ENCODE data around the gene RNASEH2A. TPM values are rescaled to one million over a fixed set of nuclear protein-coding genes. Genes with fewer than 3 reads are reported as not detected.
A peak's percentile ranks its signal among the peaks of the same experiment; 100 is the strongest.
"Not testable (repeated sequence)": the region's sequence is repeated elsewhere in the genome, so short reads cannot be mapped to it uniquely, and the experiment has no call there.

The RNASEH2A gene
- total and polyA plus RNA-seq, 12 donors, result 1.8 to 11.5 (median 5.0) TPM

DNA sequence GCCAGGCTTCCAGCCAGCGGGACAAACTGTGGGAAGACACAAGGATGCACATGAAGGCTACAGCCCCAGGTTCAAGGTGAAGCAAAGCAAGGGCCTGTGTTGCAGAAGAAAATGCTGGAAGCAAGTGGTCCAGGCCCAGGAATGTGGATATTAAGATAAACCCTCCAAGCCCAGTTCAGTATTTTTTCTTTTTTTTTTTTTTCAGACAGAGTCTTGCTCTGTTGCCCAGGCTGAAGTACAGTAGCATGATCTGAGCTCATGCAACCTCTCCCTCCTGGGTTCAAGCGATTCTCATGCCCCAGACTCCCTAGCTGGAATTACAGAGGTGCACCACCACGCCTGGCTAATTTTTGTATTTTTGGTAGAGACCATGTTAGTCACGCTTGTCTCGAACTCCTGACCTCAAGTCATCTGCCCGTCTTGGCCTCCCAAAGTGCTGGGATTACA is 9.2 kb upstream of the RNASEH2A start:
- H3K27ac ChIP-seq, result peak overlapping the region in 2 of 5 donors; percentile 9 to 75
- peaks cover 5 to 33% of the 10 kb centered on the region in 2 donors for H3K4me1 ChIP-seq (replicated peaks in 1 of 2)
- H3K27me3 ChIP-seq, result no peaks in the 10 kb centered on the region
- H3K36me3 ChIP-seq (replicated peaks in 1 of 2), result peaks cover 0 to 30% of the 10 kb centered on the region in 2 donors
- TF ChIP-seq, protein P1, sequence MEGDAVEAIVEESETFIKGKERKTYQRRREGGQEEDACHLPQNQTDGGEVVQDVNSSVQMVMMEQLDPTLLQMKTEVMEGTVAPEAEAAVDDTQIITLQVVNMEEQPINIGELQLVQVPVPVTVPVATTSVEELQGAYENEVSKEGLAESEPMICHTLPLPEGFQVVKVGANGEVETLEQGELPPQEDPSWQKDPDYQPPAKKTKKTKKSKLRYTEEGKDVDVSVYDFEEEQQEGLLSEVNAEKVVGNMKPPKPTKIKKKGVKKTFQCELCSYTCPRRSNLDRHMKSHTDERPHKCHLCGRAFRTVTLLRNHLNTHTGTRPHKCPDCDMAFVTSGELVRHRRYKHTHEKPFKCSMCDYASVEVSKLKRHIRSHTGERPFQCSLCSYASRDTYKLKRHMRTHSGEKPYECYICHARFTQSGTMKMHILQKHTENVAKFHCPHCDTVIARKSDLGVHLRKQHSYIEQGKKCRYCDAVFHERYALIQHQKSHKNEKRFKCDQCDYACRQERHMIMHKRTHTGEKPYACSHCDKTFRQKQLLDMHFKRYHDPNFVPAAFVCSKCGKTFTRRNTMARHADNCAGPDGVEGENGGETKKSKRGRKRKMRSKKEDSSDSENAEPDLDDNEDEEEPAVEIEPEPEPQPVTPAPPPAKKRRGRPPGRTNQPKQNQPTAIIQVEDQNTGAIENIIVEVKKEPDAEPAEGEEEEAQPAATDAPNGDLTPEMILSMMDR (IDR thresholded peaks at IDR 0.05), result no peak
- no peak for TF ChIP-seq POLR2A (IDR thresholded peaks at IDR 0.05)
- H3K9me3 ChIP-seq (replicated peaks in 1 of 3), result no peaks in the 10 kb centered on the region
- H3K4me3 ChIP-seq, result no peak overlapping the region
- intact Hi-C loops (cut with DNase I), result loop anchor here (2.0 to 5.0 kb wide), 2 partner anchors 20 to 35 kb away; no protein-coding TSS in a partner anchor
- DNase-seq, result peak in 2 of 7 donors; percentile 31 to 54
- WGBS, 4 donors, result 79 to 85% (median 83%) methylated on average over 6 of the region's 6 CpGs

DNA sequence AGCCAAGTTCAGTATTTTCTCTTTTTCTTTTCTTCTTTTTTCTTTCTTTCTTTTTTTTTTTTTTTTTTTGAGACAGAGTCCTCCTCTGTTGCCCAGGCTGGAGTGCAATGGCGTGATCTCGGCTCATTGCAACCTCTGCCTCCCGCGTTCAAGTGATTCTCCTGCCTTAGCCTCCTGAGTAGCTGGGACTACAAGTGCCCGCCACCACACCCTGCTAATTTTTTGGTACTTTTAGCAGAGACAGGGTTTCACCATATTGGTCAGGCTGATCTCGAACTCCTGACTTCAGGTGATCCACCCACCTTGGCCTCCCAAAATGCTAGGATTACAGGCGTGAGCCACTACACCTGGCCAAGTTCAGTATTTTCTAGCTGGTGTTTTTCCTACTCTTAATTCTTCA is 8.8 kb upstream of the RNASEH2A start:
- H3K27ac ChIP-seq; H3K27me3 ChIP-seq; H3K4me3 ChIP-seq; H3K9me3 ChIP-seq (replicated peaks in 1 of 3): not testable (repeated sequence)
- 95 to 96% (median 95%) methylated on average over 7 of the region's 7 CpGs for WGBS, 4 donors
- intact Hi-C loops (cut with DNase I), result loop anchor here (2.0 to 5.0 kb wide), 2 partner anchors 21 to 35 kb away; no protein-coding TSS in a partner anchor
- DNase-seq, result peak in 1 of 7 donors; percentile 25
- peak in 1 of 2 donors; percentile 3 for TF ChIP-seq POLR2A (IDR thresholded peaks at IDR 0.05)
- Histone ChIP-seq H3K36me3 (replicated peaks in 1 of 2) (peaks cover 0 to 30% of the 10 kb centered on the region in 2 donors), H3K4me1 (replicated peaks in 1 of 2) (peaks cover 8 to 38% of the 10 kb centered on the region in 2 donors)

DNA sequence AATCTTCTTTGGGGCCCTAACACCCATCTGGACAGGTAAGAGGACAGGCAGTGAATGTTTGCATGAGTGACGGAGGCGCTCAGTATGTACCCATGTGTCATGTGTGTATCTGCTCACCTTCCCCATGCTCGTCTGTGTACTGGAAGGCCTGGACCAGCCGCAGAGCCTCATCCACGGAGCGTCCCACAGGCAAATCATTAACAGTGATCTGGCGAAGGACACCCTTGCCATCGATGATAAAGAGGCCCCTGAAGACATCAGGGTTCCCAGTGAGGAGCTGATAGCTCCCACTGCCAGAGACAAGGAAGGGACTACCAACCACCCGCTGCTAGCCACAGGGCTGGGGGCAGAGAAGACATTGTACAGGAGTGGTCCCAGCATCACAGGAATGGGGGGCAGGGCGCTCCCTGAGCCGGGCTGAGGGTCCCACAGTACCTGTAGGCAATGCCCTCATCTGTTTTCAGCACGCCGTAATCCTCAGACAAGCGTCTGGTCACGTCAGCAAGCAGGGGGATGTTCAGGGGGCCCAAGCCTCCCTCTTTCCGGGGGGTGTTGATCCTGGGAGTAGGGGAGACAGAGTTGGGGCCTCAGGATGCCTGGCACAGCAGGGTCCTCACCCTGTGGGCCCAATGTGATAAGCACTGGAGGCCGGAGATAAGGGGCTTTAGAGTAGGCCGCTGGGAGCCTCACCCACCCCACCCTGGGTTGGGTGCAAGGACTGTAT is 6.5 kb upstream of the RNASEH2A start:
- 78 to 86% (median 81%) methylated on average over 8 to 18 of the region's 18 CpGs for WGBS, 4 donors

DNA sequence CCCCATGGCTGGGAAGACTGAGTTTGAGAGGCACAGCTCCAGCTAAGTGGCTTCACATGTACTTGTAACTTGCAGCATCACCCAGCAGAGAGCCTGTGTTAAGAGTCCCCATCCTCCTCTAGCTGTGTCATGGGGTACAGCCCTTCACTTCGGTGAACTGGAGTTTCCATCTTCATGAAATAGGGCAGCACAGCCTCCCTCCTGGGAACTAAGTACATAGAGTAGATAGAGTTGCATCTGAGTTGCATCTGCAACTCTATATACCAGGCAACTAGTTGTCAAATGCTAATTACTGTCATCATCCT is 6.0 kb upstream of the RNASEH2A start:
- 57 to 64% (median 61%) methylated on average over 1 of the region's 1 CpG; no CpG with 5 or more reads in 1 of the 4 donors for WGBS, 4 donors
- intact Hi-C loops (cut with DNase I), result loop anchor here (5.0 kb wide), 2 partner anchors 33 to 42 kb away; no protein-coding TSS in a partner anchor
- H3K36me3 ChIP-seq (replicated peaks in 1 of 2), result peaks cover 0 to 30% of the 10 kb centered on the region in 2 donors
- TF ChIP-seq POLR2A (IDR thresholded peaks at IDR 0.05), result no peak
- TF ChIP-seq, protein P1 (IDR thresholded peaks at IDR 0.05), result no peak
- no peaks in the 10 kb centered on the region for H3K27me3 ChIP-seq
- peak overlapping the region in 1 of 4 donors; percentile 77 for H3K4me3 ChIP-seq
- no peaks in the 10 kb centered on the region for H3K9me3 ChIP-seq (replicated peaks in 1 of 3)
- peaks cover 8 to 28% of the 10 kb centered on the region in 2 donors for H3K4me1 ChIP-seq (replicated peaks in 1 of 2)
- DNase-seq, result peak in 1 of 7 donors; percentile 24
- peak overlapping the region in 4 of 5 donors; percentile 66 to 88 (median 80) for H3K27ac ChIP-seq

More for the DNA sequence above, 6.5 kb upstream of the RNASEH2A start:
- H3K36me3 ChIP-seq (replicated peaks in 1 of 2), result peaks cover 0 to 30% of the 10 kb centered on the region in 2 donors
- H3K4me3 ChIP-seq, result no peak overlapping the region
- H3K9me3 ChIP-seq (replicated peaks in 1 of 3), result no peaks in the 10 kb centered on the region
- H3K27me3 ChIP-seq, result no peaks in the 10 kb centered on the region
- H3K4me1 ChIP-seq (replicated peaks in 1 of 2), result peaks cover 8 to 31% of the 10 kb centered on the region in 2 donors
- TF ChIP-seq, protein P1 (IDR thresholded peaks at IDR 0.05), result no peak
- no peak for TF ChIP-seq POLR2A (IDR thresholded peaks at IDR 0.05)
- peak in 2 of 7 donors; percentile 34 to 54 for DNase-seq
- intact Hi-C loops (cut with DNase I), result loop anchor here (5.0 kb wide), 3 partner anchors 33 to 42 kb away; no protein-coding TSS in a partner anchor
- H3K27ac ChIP-seq, result peak overlapping the region in 2 of 5 donors; percentile 88

Data from adrenal gland (tissue), 12 donors.